SJSA1 (cell line): ENCODE results near the gene CENPS. TPM values are rescaled to one million over a fixed set of nuclear protein-coding genes. Genes with fewer than 3 reads are reported as not detected.
"Not testable (repeated sequence)": the region's sequence is repeated elsewhere in the genome, so short reads cannot be mapped to it uniquely, and the experiment has no call there.

Experiments used
- DNase-seq, 2 experiments: peaks; one replicate each; pipeline ENCODE4 v3.0.0-alpha.2; 2015 to 2020; ENCODE audit warnings: low spot score in 2 of 2, low read depth in 1 of 2
- H3K27ac ChIP-seq: fragments of 250-450 bp; sonication (Bioruptor Pico); 2 replicates; pipeline ENCODE4 v1.5.1; 2020; ENCODE audit warnings: mild to moderate bottlenecking, moderate library complexity
- H3K27me3 ChIP-seq: fragments of 250-450 bp; sonication (Bioruptor Pico); replicated peaks from 2 replicates; pipeline ENCODE4 v1.5.1; 2020; ENCODE audit warnings: mild to moderate bottlenecking, moderate library complexity
- H3K36me3 ChIP-seq: fragments of 250-450 bp; sonication (Bioruptor Pico); 2 replicates; pipeline ENCODE4 v1.5.1; 2020; ENCODE audit warnings: mild to moderate bottlenecking
- H3K4me1 ChIP-seq: fragments of 250-450 bp; sonication (Bioruptor Pico); replicated peaks from 2 replicates; pipeline ENCODE4 v1.6.1; 2021; ENCODE audit warnings: mild to moderate bottlenecking
- H3K4me3 ChIP-seq: fragments of 250-450 bp; sonication (Bioruptor Pico); 2 replicates; pipeline ENCODE4 v1.5.1; 2020; ENCODE audit warnings: mild to moderate bottlenecking
- H3K9me3 ChIP-seq: fragments of 250-450 bp; sonication (Bioruptor Pico); replicated peaks from 2 replicates; pipeline ENCODE4 v1.5.1; 2020; ENCODE audit warnings: mild to moderate bottlenecking
- total RNA-seq: library from RNA; depleted of rRNA; stranded (reverse); fragments of >200 nt; shearing (Covaris generic); gene quantifications from 2 replicates; pipeline ENCODE4 v1.2.3, GENCODE V29; 2014; rRNA removed

The CENPS gene
- total RNA-seq, 1 experiment from 2014 or later, result 14.6 TPM

DNA sequence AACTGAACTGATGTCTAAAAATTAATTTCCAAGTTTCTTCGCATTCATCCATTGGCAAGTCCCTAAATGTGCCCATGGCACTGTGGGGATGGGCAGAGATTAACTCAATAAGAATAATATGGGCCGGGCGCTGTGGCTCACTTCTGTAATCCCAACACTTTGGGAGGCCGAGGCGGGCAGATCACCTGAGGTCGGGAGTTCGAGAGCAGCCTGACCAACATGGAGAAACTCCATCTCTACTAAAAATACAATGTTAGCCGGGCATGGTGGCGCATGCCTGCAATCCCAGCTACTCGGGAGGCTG lies 44.0 kb downstream of the CENPS start:
- Histone ChIP-seq H3K4me1 (peaks cover 19% of the 10 kb centered on the region), H3K4me3 (peak overlapping the region; percentile 56)
- DNase-seq, H3K27me3 ChIP-seq, H3K27ac ChIP-seq, H3K9me3 ChIP-seq, H3K36me3 ChIP-seq: not testable (repeated sequence)

DNA sequence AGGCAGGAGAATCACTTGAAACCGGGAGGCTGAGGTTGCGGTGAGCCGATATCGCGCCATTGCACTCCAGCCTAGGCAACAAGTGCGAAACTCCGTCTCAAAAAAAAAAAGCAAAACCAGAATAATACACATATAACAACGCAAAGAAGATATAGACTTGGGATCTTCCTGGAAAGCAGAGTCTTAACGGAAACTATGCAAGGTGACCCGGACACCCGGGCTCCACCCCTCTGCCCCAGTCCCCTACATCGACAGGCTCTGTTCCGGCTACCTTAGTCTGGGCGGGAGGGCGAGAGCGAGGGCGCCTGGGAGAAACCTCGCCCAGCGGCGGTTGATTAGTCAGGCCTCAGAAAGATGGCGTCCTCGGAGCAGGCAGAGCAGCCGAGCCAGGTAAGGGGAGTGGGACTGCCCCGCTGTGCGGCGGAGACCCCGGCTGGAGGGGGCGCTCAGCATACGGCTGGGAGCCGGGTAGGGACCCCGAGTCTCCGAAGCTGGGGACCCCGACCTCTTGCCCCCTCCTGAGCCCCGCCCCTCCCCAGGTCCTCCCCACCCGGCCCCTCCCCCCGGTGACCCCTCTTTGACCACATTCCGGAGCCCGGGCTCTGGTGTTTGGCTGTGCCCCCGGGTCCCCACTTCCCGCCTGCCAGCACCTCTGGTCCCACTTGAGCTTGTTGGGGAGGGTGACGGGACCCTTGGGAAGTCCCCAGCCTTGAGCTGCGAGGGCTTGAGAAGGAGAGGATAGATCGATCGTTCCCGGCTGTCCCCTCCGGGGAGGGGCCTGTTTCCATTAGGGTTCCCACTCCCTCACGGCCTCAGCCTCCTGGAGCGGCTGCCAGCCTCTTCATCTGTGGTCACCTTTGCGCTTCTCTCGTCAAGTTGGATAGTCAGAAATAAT lies 44.6 kb downstream of the CENPS start, which contains the start of gene PEX14:
TSS of gene PEX14 (plus strand) at position 338 of the 895 bp plus-strand sequence. CDS start at position 355, 17 bp downstream.
- Histone ChIP-seq H3K4me3 (peak within 1 kb of the TSS; percentile 56), H3K27me3 (no peaks in the 10 kb centered on the region), H3K9me3 (no peaks in the 10 kb centered on the region), H3K4me1 (peaks cover 19% of the 10 kb centered on the region), H3K36me3 (peaks cover 3% of the 10 kb centered on the region; the same call in 1 of the 2 replicates), H3K27ac (peak within 1 kb of the TSS; percentile 24; the same call in 1 of the 2 replicates)
- peak; percentile 72 to 89 for DNase-seq

DNA sequence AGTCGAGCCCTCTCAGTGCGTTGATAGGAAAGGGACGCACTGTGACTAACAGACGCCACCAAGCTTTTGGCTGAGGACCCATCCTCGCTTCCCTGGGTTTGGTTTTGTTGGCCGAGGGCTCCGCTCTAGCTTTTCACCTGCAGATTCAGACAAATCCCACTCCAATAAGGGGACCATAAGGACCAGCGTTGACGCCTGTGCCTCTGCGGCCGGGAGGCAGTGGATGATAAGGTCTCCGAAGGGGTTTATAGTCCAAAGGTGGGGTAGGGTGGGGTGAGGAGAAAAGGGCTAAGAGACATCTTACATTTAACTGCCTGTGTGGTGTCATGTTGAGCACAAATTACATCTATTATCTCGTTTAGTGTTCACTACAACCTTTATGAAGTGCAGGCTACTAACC lies 45.3 kb downstream of the CENPS start:
- Histone ChIP-seq H3K4me1 (peaks cover 19% of the 10 kb centered on the region), H3K27me3 (no peaks in the 10 kb centered on the region), H3K36me3 (peaks cover 3% of the 10 kb centered on the region; the same call in 1 of the 2 replicates), H3K4me3 (peak overlapping the region; percentile 56), H3K9me3 (no peaks in the 10 kb centered on the region), H3K27ac (no peak overlapping the region)
- DNase-seq, result no peak

DNA sequence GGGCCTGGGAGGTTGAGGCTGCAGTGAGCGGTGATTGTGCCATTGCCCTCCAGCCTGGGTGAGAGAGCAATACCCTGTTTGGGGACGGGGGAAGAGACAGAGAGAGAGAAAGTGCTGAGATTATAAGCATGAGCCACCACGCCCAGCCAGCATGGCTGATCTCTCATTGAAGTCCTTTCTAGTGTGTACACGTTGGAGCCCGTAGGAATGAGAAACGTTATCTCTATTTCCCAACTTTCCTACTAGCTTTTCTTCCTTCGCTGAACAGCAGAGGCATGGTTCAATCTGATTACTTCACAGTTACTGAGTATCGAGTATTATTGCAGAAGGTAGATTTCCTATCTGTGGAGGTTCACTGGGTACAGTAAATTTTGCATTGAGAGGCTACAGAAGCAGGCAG lies 49.1 kb downstream of the CENPS start:
- peaks cover 9% of the 10 kb centered on the region for H3K4me1 ChIP-seq
- no peaks in the 10 kb centered on the region for H3K9me3 ChIP-seq
- no peak overlapping the region for H3K4me3 ChIP-seq
- DNase-seq, result no peak
- no peaks in the 10 kb centered on the region for H3K27me3 ChIP-seq
- H3K27ac ChIP-seq, result no peak overlapping the region
- peaks cover 3% of the 10 kb centered on the region; the same call in 1 of the 2 replicates for H3K36me3 ChIP-seq

DNA sequence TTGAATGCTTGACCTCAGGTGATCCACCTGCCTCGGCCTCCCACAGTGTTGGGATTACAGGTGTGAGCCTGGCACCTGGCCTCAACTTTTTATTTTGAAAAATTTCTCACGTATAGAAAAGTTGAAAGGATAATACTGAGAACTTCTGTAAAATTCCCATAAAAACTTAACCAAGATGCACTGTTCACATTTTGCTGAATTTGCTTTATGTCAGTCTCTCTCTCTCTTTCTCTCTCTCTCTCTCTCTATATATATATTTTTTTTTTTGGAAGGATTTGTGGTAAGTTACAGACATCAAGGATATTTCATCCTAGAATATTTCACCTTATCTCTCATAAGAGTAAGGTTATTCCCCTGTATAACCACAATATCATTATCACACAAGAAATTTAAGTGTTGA lies 50.4 kb downstream of the CENPS start:
- Histone ChIP-seq H3K27ac (no peak overlapping the region), H3K4me1 (peaks cover 5% of the 10 kb centered on the region), H3K9me3 (no peaks in the 10 kb centered on the region), H3K4me3 (no peak overlapping the region), H3K27me3 (no peaks in the 10 kb centered on the region), H3K36me3 (peaks cover 3% of the 10 kb centered on the region; the same call in 1 of the 2 replicates)
- no peak for DNase-seq

DNA sequence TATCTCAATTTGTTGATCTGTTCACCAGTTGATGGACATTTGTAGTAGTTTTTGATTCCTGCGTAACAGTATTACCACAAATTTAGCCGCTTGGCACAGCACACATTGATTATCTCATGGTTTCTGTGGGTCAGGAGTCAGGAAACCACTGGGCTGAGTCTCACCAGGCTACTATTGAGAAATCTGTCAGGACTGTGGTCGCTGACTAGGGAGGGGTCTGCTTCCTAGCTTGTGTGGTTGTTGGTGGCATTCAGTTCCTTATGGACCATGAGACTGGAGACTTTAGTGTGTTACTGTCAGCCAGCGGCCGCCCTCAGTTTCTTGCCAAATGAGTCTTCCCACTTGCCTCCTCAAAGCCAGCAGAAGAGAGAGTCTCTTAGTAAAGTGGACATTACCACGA lies 54.3 kb downstream of the CENPS start:
- Histone ChIP-seq H3K27ac (no peak overlapping the region), H3K4me1 (no peaks in the 10 kb centered on the region), H3K27me3 (no peaks in the 10 kb centered on the region), H3K36me3 (peaks cover 3% of the 10 kb centered on the region; the same call in 1 of the 2 replicates), H3K9me3 (no peaks in the 10 kb centered on the region), H3K4me3 (no peak overlapping the region)
- no peak for DNase-seq

DNA sequence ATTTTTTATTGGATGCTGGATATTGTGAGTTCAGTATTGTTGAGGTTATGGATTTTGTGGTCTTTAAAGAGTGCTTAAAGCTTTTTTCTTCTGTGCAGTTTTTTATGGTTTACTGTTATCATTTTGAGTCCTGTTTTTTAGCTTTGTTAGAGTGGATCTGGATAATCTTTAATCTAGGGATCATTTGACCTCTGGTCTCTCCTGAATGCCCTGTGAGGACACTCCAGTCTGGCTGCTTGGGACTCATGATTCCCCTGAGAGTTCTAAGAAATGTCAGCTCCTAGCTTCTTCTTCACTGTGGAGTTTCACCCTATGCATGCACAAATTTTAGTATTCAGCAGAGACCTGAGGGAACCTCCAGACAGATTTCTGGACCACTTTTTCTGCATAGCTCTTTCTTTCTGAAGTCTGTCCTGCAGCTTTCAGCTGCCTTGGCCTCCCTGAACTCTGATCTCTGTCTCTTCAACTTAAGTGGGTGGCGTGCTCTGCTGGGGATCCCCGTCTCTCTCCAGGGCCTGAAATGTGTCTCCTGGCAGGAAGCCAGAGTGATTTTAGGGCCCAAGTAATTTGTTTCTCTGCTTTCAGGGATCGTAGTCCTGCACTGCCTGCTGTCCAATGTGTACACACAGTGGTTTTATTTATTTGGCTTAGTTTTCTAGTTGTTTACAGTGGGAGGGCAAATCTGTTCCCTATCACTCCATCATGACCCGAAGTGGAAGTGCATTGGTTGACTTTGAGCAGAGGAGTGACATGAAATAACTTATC lies 59.2 kb downstream of the CENPS start:
- Histone ChIP-seq H3K36me3 (no peaks in the 10 kb centered on the region), H3K27ac (no peak overlapping the region), H3K4me3 (no peak overlapping the region), H3K4me1 (no peaks in the 10 kb centered on the region; the same call in 1 of the 2 replicates), H3K9me3 (no peaks in the 10 kb centered on the region), H3K27me3 (no peaks in the 10 kb centered on the region)
- DNase-seq, result no peak

DNA sequence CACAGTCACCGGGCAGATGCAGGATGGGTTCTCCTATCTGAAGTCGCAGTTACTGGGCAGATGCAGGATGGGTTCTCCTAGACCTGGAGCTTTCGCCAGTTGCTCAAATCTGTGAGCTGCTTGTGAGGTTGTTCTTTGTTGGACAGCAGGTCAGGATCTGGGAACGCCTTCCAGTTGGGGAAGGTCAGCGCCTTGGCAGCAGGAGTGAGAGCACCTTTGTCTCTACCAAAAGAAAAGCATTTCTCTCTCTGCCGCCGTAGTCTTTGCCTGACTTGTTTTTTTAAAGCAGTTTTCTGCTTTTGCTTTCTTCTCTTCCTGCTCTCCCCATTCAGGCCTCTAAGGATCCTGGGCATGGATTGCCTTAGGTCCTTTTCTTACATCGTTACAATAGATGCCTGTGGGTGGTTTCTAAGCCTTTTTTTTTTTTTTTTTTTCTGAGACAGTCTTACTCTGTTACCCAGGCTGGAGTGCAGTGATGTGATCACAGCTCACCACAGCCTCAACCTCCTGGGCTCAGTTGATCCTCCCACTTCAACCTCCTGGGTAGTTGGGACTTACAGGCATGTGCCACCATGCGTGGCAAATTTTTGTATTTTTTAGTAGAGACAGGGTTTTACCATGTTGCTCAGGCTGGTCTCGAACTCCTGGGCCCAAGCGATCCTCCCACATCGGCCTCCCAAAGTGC lies 60.2 kb downstream of the CENPS start:
- DNase-seq, result no peak
- no peaks in the 10 kb centered on the region for H3K27me3 ChIP-seq
- H3K9me3 ChIP-seq, result no peaks in the 10 kb centered on the region
- peaks cover 5% of the 10 kb centered on the region for H3K4me1 ChIP-seq
- peaks cover 3% of the 10 kb centered on the region; the same call in 1 of the 2 replicates for H3K36me3 ChIP-seq
- no peak overlapping the region for H3K4me3 ChIP-seq
- no peak overlapping the region for H3K27ac ChIP-seq

Other genes starting within 250 kb of the CENPS start
- gene KIF1B, start 219.9 kb upstream of the CENPS start, total RNA-seq, result 26.8 and 33.3 TPM in 2 replicates
- gene PGD, start 31.4 kb upstream of the CENPS start, total RNA-seq, result 44.6 and 55.6 TPM in 2 replicates
- gene CORT, start 19.6 kb downstream of the CENPS start, total RNA-seq, result 1.7 TPM in 1 of 2 replicates, not detected in the other
- gene DFFA, start 42.1 kb downstream of the CENPS start, total RNA-seq, result 40.6 and 45.7 TPM in 2 replicates
- gene PEX14, start 44.5 kb downstream of the CENPS start, total RNA-seq, result 13.8 and 14.0 TPM in 2 replicates